Sigmoid colon (tissue), 4 donors: Measurements from ENCODE around the gene TRIP12.

Experiments used
- EP300 ChIP-seq, 4 donors: sonication (generic); formaldehyde crosslinking; IDR thresholded peaks; one replicate each; pipeline ENCODE4 v1.6.1; 2017; ENCODE audit warnings: antibody characterized with exemption in 4 of 4
- POLR2AphosphoS5 ChIP-seq, 4 donors: sonication (generic); formaldehyde crosslinking; IDR thresholded peaks; one replicate each; pipeline ENCODE4 v1.6.1; 2017; ENCODE audit warnings: antibody characterized with exemption in 4 of 4
- TF ChIP-seq, protein P1 (sequence below), 4 experiments: fragments of 450-650 bp in 3 of 4; fragments of 200-600 bp in 1 of 4; IDR thresholded peaks; one replicate each; pipeline ENCODE4 v1.5.1; 2016 to 2019; ENCODE audit warnings: antibody characterized with exemption in 4 of 4, mild to moderate bottlenecking in 3 of 4, moderate library complexity in 2 of 4

DNA sequence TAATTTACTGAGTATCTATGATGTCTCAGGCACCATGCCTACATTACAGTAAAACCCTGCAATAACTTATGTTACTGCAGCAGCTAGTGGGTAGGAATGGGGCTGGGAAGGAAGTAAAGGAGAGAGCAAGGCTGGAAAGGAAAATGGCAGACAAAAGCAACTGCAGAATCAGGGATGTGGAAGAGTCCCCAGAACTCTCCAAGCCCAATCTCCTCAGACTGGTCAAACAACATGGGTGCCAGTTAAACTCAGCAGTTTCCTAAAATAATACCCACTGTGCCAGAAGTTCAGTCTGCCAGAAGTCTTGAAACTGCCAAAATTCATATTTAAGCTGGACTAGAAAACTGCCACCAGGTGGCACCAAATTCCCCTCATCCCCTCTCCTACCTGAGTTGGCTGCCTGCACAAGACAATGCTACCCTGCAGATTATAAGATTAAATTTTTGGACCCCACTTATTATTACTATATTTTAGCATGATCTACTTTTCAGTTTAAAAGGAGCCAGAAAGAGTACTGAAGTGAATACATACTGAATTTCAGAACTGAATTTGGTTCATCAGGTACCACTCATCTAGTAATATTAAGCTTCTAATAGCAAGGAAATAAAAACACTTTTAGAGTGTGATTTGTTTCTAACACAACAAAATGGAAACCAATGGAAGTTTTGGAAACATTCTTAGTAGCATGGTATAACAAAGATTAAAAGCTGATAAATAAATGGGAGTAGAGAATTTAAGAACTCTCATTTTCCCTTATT, 120.6 kb downstream of the TRIP12 start:
- TF ChIP-seq, protein P1, sequence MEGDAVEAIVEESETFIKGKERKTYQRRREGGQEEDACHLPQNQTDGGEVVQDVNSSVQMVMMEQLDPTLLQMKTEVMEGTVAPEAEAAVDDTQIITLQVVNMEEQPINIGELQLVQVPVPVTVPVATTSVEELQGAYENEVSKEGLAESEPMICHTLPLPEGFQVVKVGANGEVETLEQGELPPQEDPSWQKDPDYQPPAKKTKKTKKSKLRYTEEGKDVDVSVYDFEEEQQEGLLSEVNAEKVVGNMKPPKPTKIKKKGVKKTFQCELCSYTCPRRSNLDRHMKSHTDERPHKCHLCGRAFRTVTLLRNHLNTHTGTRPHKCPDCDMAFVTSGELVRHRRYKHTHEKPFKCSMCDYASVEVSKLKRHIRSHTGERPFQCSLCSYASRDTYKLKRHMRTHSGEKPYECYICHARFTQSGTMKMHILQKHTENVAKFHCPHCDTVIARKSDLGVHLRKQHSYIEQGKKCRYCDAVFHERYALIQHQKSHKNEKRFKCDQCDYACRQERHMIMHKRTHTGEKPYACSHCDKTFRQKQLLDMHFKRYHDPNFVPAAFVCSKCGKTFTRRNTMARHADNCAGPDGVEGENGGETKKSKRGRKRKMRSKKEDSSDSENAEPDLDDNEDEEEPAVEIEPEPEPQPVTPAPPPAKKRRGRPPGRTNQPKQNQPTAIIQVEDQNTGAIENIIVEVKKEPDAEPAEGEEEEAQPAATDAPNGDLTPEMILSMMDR (IDR thresholded peaks at IDR 0.05) = peak in 3 of 4 experiments; percentile 44 to 68 (median 54)
- TF ChIP-seq POLR2AphosphoS5 (IDR thresholded peaks at IDR 0.05) (no peak), EP300 (IDR thresholded peaks at IDR 0.05) (no peak)
